Measurements from ENCODE around the gene UTP18. TPM values are rescaled to one million over a fixed set of nuclear protein-coding genes. Genes with fewer than 3 reads are reported as not detected.
"Not testable (repeated sequence)": the region's sequence is repeated elsewhere in the genome, so short reads cannot be mapped to it uniquely, and the experiment has no call there.

The UTP18 gene
- total and polyA plus RNA-seq, 8 donors: 3.6 to 38.9 (median 20.1) TPM

- no peaks in the 10 kb centered on the region for H3K27me3 ChIP-seq
- H3K36me3 ChIP-seq: peaks cover 0 to 27% (median 19%) of the 10 kb centered on the region in 4 donors
- H3K9me3 ChIP-seq: peaks cover 0 to 1% (median 0%) of the 10 kb centered on the region in 4 donors
- no peak overlapping the region for H3K27ac ChIP-seq
- TF ChIP-seq POLR2A (IDR thresholded peaks at IDR 0.05): no peak
- no peak for DNase-seq
- 91 to 95% (median 93%) methylated on average over 4 of the region's 4 CpGs for WGBS, 5 donors
- intact Hi-C loops (cut with DNase I; ENCODE audit: low total_unique reads): loop anchor here (5.0 kb wide), 1 partner anchor 237 kb away; no protein-coding TSS in a partner anchor
- H3K4me3 ChIP-seq: no peak overlapping the region
- peaks cover 0 to 11% (median 5%) of the 10 kb centered on the region in 4 donors for H3K4me1 ChIP-seq
These were observed 39.5 kb downstream of the UTP18 start for GRCh38 chr17:51299859-51300258.

- 89 to 95% (median 95%) methylated on average over 9 of the region's 9 CpGs for WGBS, 5 donors
These were observed 44.8 kb downstream of the UTP18 start for GRCh38 chr17:51305182-51305581.

DNA sequence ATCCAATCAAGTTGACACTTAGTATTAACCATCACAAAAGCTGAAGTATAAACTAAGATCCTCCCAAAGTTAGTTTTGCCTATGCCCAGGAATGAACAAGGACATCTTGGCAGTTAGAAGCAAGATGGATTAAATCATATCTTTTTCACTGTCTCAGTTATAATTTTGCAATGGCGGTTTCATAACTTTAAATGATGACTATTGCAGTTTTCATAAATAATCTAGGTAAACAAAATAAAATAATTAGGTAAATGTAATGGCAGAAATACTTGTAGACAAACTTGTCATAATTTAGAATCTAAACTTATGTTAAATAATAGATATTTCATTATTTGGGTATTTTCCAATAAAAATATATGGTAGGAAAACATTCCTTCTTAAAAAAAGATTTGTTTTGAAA lies 51.7 kb downstream of the UTP18 start:
- WGBS, 5 donors: 82 to 93% (median 90%) methylated on average over 1 of the region's 1 CpG
- H3K27me3 ChIP-seq; H3K27ac ChIP-seq; H3K36me3 ChIP-seq; intact Hi-C loops (cut with DNase I; ENCODE audit: low total_unique reads); H3K4me1 ChIP-seq; DNase-seq; H3K4me3 ChIP-seq: not testable (repeated sequence)
- peaks cover 0 to 28% (median 0%) of the 10 kb centered on the region in 4 donors for H3K9me3 ChIP-seq

More at GRCh38 chr17:51305182-51305581, 44.8 kb downstream of the UTP18 start:
- Histone ChIP-seq H3K4me1 (no peaks in the 10 kb centered on the region), H3K36me3 (peaks cover 0 to under 1% (median 0%) of the 10 kb centered on the region in 4 donors), H3K27me3 (no peaks in the 10 kb centered on the region), H3K27ac (no peak overlapping the region), H3K4me3 (no peak overlapping the region), H3K9me3 (peaks cover 0 to 14% (median 6%) of the 10 kb centered on the region in 4 donors)
- DNase-seq: no peak
- no peak for TF ChIP-seq POLR2A (IDR thresholded peaks at IDR 0.05)
- TF ChIP-seq EP300 (IDR thresholded peaks at IDR 0.05): no peak
- TF ChIP-seq POLR2AphosphoS5 (IDR thresholded peaks at IDR 0.05): no peak
- TF ChIP-seq, protein P1, sequence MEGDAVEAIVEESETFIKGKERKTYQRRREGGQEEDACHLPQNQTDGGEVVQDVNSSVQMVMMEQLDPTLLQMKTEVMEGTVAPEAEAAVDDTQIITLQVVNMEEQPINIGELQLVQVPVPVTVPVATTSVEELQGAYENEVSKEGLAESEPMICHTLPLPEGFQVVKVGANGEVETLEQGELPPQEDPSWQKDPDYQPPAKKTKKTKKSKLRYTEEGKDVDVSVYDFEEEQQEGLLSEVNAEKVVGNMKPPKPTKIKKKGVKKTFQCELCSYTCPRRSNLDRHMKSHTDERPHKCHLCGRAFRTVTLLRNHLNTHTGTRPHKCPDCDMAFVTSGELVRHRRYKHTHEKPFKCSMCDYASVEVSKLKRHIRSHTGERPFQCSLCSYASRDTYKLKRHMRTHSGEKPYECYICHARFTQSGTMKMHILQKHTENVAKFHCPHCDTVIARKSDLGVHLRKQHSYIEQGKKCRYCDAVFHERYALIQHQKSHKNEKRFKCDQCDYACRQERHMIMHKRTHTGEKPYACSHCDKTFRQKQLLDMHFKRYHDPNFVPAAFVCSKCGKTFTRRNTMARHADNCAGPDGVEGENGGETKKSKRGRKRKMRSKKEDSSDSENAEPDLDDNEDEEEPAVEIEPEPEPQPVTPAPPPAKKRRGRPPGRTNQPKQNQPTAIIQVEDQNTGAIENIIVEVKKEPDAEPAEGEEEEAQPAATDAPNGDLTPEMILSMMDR (IDR thresholded peaks at IDR 0.05): no peak
- intact Hi-C loops (cut with DNase I; ENCODE audit: low total_unique reads): no loop called here

DNA sequence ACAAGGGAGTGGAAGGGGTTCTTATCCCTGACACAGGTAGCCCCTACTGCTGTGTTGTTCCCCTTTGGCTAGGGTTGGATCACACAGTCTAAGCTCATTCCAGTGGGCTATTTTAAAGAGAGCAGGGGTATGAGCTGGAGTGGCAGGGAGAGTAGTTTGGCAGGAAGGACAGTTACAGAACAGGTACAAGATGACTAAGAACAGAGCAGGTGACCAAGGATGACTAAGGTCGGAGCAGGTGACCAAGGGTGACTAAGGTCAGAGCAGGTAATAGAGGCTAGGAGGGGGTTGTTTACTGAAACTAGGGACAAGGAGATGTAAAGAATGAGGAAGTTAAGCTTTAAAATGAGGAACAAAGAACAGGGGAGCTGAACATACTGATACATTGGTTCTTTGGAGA lies 58.8 kb downstream of the UTP18 start:
- WGBS, 5 donors: 77 to 100% (median 89%) methylated on average over 1 of the region's 1 CpG

DNA sequence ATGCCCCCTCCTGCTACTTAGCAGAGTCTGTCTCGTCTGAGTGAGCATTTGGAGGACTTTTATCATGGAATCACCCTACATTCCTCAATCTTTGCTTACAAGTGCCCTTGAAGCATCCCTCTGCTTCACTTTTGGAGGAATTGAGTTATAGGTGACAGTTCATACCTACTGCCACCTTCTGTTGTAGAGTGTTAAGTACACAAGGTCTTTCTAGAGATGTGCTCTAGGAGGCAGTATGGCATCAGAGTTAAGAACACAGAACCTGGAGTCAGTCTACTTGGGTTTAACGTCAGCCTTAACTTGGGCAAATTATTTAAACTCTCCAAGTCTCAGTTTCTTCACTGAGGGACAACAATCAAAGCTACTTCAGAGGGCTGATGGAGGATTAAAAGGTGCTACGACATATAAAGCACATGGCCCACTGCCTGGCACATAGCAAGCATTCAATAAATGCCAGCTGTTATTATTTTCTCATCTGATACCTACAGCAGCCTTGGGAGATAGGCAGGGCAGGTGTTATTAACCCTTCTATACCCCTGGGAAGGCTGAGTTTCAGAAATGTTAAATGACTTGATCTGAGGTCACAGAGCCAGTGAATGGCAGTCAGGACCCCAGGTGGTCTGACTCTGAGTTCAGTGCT lies 62.2 kb downstream of the UTP18 start:
- no peaks in the 10 kb centered on the region for H3K27me3 ChIP-seq
- H3K36me3 ChIP-seq: no peaks in the 10 kb centered on the region
- 18 to 22% (median 19%) methylated on average over 3 of the region's 3 CpGs for WGBS, 5 donors
- peak in 1 of 2 donors; percentile 33 for DNase-seq
- TF ChIP-seq, protein P1 (IDR thresholded peaks at IDR 0.05): no peak
- TF ChIP-seq POLR2A (IDR thresholded peaks at IDR 0.05): no peak
- no peak for TF ChIP-seq POLR2AphosphoS5 (IDR thresholded peaks at IDR 0.05)
- no peak for TF ChIP-seq EP300 (IDR thresholded peaks at IDR 0.05)
- H3K4me1 ChIP-seq: no peaks in the 10 kb centered on the region
- H3K27ac ChIP-seq: no peak overlapping the region
- H3K4me3 ChIP-seq: no peak overlapping the region
- H3K9me3 ChIP-seq: peaks cover 0 to 18% (median 16%) of the 10 kb centered on the region in 4 donors
- intact Hi-C loops (cut with DNase I; ENCODE audit: low total_unique reads): no loop called here

More for the DNA sequence above, 58.8 kb downstream of the UTP18 start:
- intact Hi-C loops (cut with DNase I; ENCODE audit: low total_unique reads): no loop called here
- no peaks in the 10 kb centered on the region for H3K27me3 ChIP-seq
- no peaks in the 10 kb centered on the region for H3K4me1 ChIP-seq
- H3K4me3 ChIP-seq: no peak overlapping the region
- H3K36me3 ChIP-seq: no peaks in the 10 kb centered on the region
- TF ChIP-seq EP300 (IDR thresholded peaks at IDR 0.05) (no peak), POLR2A (IDR thresholded peaks at IDR 0.05) (no peak), POLR2AphosphoS5 (IDR thresholded peaks at IDR 0.05) (no peak)
- TF ChIP-seq, protein P1 (IDR thresholded peaks at IDR 0.05): no peak
- H3K27ac ChIP-seq: no peak overlapping the region
- DNase-seq: no peak
- H3K9me3 ChIP-seq: peaks cover 0 to 26% (median 17%) of the 10 kb centered on the region in 4 donors

All from stomach (tissue), 9 donors.